Panc1 (cell line): Measurements from ENCODE around the gene ADCY9.

Experiments used
- POLR2AphosphoS5 ChIP-seq: IDR thresholded peaks from 2 replicates; pipeline ENCODE4 v1.6.1; 2012; ENCODE audit warnings: mild to moderate bottlenecking, low read depth, low read length, moderate library complexity
- SIN3A ChIP-seq: IDR thresholded peaks from 2 replicates; pipeline ENCODE4 v1.6.1; 2012; ENCODE audit warnings: low read depth, mild to moderate bottlenecking, low read length, moderate library complexity, borderline replicate concordance; ENCODE audit not compliant: insufficient read depth
- TF ChIP-seq, protein P1 (sequence below): fragments of 450-650 bp; IDR thresholded peaks from 2 replicates; pipeline ENCODE4 v1.5.1; 2017; ENCODE audit warnings: mild to moderate bottlenecking

GRCh38 chr16:3957344-3957980 is 158.8 kb downstream of the ADCY9 start:
- TF ChIP-seq, protein P1, sequence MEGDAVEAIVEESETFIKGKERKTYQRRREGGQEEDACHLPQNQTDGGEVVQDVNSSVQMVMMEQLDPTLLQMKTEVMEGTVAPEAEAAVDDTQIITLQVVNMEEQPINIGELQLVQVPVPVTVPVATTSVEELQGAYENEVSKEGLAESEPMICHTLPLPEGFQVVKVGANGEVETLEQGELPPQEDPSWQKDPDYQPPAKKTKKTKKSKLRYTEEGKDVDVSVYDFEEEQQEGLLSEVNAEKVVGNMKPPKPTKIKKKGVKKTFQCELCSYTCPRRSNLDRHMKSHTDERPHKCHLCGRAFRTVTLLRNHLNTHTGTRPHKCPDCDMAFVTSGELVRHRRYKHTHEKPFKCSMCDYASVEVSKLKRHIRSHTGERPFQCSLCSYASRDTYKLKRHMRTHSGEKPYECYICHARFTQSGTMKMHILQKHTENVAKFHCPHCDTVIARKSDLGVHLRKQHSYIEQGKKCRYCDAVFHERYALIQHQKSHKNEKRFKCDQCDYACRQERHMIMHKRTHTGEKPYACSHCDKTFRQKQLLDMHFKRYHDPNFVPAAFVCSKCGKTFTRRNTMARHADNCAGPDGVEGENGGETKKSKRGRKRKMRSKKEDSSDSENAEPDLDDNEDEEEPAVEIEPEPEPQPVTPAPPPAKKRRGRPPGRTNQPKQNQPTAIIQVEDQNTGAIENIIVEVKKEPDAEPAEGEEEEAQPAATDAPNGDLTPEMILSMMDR = no peak
- TF ChIP-seq POLR2AphosphoS5 (no peak), SIN3A (no peak)
